Natural killer cell (primary cell): ENCODE results near the gene BRD7. TPM values are rescaled to one million over a fixed set of nuclear protein-coding genes. Genes with fewer than 3 reads are reported as not detected.

Experiments used
- ATAC-seq, 3 donors: fragments of 150-1000 bp in 2 of 3; fragments of 200-7000 bp in 1 of 3; cut with Tn5 transposase; 1 replicate in 1 of 3; 2 replicates in 2 of 3; pipeline ENCODE4 v1.10.0; 2021; ENCODE audit warnings: mild to moderate bottlenecking in 2 of 3, moderate library complexity in 2 of 3
- DNase-seq, 2 donors: peaks; one replicate each; pipeline versions ENCODE4 v3.0.0 to v3.0.0-alpha.2; 2013 to 2021; ENCODE audit warnings: mixed read lengths in 1 of 2
- H3K27ac ChIP-seq: one replicate; pipeline ENCODE4 v1.5.1; 2013; ENCODE audit warnings: mild to moderate bottlenecking, low read length
- H3K27me3 ChIP-seq: one replicate; pipeline ENCODE4 v1.6.1; 2013; ENCODE audit warnings: low read length; ENCODE audit not compliant: control insufficient read depth, insufficient read depth
- H3K36me3 ChIP-seq: one replicate; pipeline ENCODE4 v1.6.1; 2013; ENCODE audit warnings: low read length; ENCODE audit not compliant: control insufficient read depth, insufficient read depth
- H3K4me1 ChIP-seq: one replicate; pipeline ENCODE4 v1.6.1; 2013; ENCODE audit warnings: low read length; ENCODE audit not compliant: control insufficient read depth, insufficient read depth
- H3K4me3 ChIP-seq: one replicate; pipeline ENCODE4 v1.5.1; 2013; ENCODE audit warnings: low read length
- H3K9me3 ChIP-seq: one replicate; pipeline ENCODE4 v1.6.1; 2013; ENCODE audit warnings: low read length; ENCODE audit not compliant: control insufficient read depth, insufficient read depth
- H3K27ac Mint-ChIP-seq, 2 donors: one replicate each; pipeline ENCODE4 v1.8.0; 2022; ENCODE audit warnings: mild to moderate bottlenecking in 2 of 2, mixed read lengths in 2 of 2, moderate library complexity in 1 of 2
- H3K27me3 Mint-ChIP-seq, 2 donors: one replicate each; pipeline ENCODE4 v1.8.0; 2022; ENCODE audit warnings: low read depth in 2 of 2, mixed read lengths in 2 of 2
- H3K36me3 Mint-ChIP-seq: one replicate; pipeline ENCODE4 v1.8.0; 2022; ENCODE audit warnings: mixed read lengths
- H3K4me1 Mint-ChIP-seq, 2 donors: one replicate each; pipeline ENCODE4 v1.8.0; 2022; ENCODE audit warnings: mixed read lengths in 2 of 2
- H3K4me3 Mint-ChIP-seq: one replicate; pipeline ENCODE4 v1.8.0; 2022; ENCODE audit warnings: mild to moderate bottlenecking, moderate library complexity, mixed read lengths
- H3K9me3 Mint-ChIP-seq, 2 donors: one replicate each; pipeline ENCODE4 v1.8.0; 2022; ENCODE audit warnings: mixed read lengths in 2 of 2
- WGBS: methylation state at CpG from one replicate; pipeline ENCODE4 v1.1.7; 2013; ENCODE audit warnings: missing lambda C conversion rate; ENCODE audit not compliant: insufficient coverage; 5-methylcytosine and 5-hydroxymethylcytosine counted together
- intact Hi-C: fragments of 100-400 bp; cut with micrococcal nuclease; formaldehyde crosslinking; loops from one replicate; pipeline ENCODE4 v1.14.2; 2022
- total RNA-seq, 4 donors: library from RNA; stranded (reverse); fragments of 120-200 nt in 1 of 4; gene quantifications; one replicate each; pipeline versions ENCODE4 v1.2.3 to v1.2.4, GENCODE V29; 2013 to 2022
- TF ChIP-seq, protein P1 (sequence below): fragments of 200-600 bp; IDR thresholded peaks from one replicate; pipeline ENCODE4 v1.8.0; 2022; ENCODE audit warnings: antibody characterized with exemption

The BRD7 gene
- total RNA-seq, 3 donors from 2014 or later (not counting 1 experiment from before 2014, with no cell fraction given), result 89.2 to 118 (median 94.9) TPM

DNA sequence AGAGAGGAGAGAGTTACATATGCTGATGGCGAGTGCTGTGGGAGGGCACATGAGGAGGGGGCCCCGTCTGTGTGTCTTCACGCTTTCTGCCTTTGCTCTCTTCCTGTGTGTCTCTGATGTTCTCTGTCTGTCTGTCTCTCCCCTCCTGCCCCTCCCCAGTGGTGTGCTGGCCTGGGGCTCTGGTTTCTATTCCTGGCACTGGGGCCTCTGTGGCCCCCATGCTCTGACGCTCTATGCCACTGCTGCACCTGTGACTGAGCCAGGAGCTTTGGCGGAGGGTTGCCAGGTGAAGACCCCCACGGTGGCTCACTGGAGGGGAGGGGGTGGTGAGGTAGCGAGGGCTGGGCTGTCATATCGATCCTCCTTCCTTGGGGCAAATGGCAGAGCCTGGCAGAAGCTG is 24.6 kb upstream of the BRD7 start:
- no peaks in the 10 kb centered on the region for H3K9me3 Mint-ChIP-seq
- Histone ChIP-seq H3K4me1 (no peaks in the 10 kb centered on the region), H3K4me3 (no peak overlapping the region), H3K36me3 (no peaks in the 10 kb centered on the region), H3K27ac (no peak overlapping the region), H3K9me3 (no peaks in the 10 kb centered on the region), H3K27me3 (no peaks in the 10 kb centered on the region)
- no peaks in the 10 kb centered on the region for H3K36me3 Mint-ChIP-seq
- DNase-seq (no peak), ATAC-seq (no peak)
- TF ChIP-seq, protein P1, sequence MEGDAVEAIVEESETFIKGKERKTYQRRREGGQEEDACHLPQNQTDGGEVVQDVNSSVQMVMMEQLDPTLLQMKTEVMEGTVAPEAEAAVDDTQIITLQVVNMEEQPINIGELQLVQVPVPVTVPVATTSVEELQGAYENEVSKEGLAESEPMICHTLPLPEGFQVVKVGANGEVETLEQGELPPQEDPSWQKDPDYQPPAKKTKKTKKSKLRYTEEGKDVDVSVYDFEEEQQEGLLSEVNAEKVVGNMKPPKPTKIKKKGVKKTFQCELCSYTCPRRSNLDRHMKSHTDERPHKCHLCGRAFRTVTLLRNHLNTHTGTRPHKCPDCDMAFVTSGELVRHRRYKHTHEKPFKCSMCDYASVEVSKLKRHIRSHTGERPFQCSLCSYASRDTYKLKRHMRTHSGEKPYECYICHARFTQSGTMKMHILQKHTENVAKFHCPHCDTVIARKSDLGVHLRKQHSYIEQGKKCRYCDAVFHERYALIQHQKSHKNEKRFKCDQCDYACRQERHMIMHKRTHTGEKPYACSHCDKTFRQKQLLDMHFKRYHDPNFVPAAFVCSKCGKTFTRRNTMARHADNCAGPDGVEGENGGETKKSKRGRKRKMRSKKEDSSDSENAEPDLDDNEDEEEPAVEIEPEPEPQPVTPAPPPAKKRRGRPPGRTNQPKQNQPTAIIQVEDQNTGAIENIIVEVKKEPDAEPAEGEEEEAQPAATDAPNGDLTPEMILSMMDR, result no peak
- 52% methylated on average over 7 of the region's 8 CpGs for WGBS
- H3K27ac Mint-ChIP-seq, result peak overlapping the region in 1 of 2 donors; percentile 25
- H3K27me3 Mint-ChIP-seq, result peaks cover 0 to 8% of the 10 kb centered on the region in 2 donors
- peaks cover 5 to 7% of the 10 kb centered on the region in 2 donors for H3K4me1 Mint-ChIP-seq
- intact Hi-C loops, result no loop called here
- H3K4me3 Mint-ChIP-seq, result no peak overlapping the region

DNA sequence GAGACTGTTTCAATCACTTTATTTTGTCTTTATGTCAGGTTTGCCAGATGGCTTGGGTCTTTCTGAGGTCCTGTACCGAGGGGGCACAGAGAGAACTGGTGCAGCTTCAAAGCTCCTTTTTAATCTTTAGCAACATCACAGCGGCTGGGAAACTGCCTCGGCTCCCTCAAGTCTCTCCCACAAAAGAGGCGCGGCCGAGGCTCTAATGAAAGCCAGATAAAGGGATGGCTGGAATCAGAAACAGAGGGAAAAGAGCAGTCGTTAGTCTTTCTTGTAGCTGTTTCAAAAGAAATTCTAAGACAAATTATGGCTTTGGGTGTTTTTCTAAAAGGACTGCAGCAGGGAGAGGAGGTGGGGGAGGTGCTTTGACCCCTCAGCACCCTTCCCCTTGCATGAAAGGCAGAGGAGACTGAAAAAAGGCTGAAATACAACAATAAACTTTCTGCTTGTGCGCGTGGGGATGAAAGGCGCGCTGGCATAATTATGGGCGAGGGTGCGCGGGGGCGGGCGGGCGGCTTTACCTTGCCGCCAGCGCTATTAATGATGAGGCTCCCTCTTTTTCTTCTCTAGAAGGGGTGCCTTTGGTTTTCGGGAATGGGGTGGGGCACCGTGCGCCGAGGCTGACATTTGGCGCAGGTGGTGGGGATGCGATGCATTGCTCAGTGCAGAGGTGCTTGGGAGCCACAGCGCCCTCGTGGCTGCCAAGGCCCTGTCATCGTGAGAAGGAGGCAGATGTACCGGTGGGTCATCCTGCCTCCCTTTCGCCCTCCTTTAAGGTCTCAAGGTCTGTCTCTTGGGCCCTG is 22.3 kb upstream of the BRD7 start:
- Mint-ChIP-seq H3K4me3 (no peak overlapping the region), H3K4me1 (peaks cover 4% of the 10 kb centered on the region in 2 donors), H3K36me3 (no peaks in the 10 kb centered on the region), H3K9me3 (no peaks in the 10 kb centered on the region), H3K27ac (no peak overlapping the region), H3K27me3 (peaks cover 5 to 10% of the 10 kb centered on the region in 2 donors)
- Histone ChIP-seq H3K36me3 (no peaks in the 10 kb centered on the region), H3K9me3 (no peaks in the 10 kb centered on the region), H3K27ac (no peak overlapping the region), H3K4me1 (no peaks in the 10 kb centered on the region), H3K27me3 (no peaks in the 10 kb centered on the region), H3K4me3 (no peak overlapping the region)
- ATAC-seq, result no peak
- intact Hi-C loops, result no loop called here
- TF ChIP-seq, protein P1, result no peak
- DNase-seq, result no peak
- WGBS, result 88% methylated on average over 29 of the region's 30 CpGs

DNA sequence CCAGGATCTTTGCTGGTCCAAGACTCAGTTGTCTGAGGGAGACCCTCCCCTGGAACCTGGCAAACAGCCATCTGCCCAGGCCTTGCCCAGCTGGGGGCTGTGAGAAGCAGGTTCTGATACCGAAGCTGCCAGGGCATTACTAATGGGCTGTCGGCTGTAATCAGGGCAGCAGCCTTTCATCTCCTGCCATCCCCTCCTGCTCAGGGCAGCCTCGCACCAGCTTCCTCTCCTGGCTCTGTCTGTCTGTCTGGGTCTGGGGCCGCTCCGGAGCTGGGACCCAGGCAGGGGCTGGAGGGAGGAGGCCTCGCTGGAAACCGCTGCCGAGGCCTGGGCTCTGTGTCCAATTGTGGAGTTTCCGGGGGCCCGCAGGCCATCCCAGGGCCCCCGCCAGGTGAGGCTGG is 21.6 kb upstream of the BRD7 start:
- Histone ChIP-seq H3K4me3 (no peak overlapping the region), H3K36me3 (no peaks in the 10 kb centered on the region), H3K9me3 (no peaks in the 10 kb centered on the region), H3K27ac (no peak overlapping the region), H3K4me1 (no peaks in the 10 kb centered on the region), H3K27me3 (no peaks in the 10 kb centered on the region)
- H3K27me3 Mint-ChIP-seq, result peaks cover 5 to 12% of the 10 kb centered on the region in 2 donors
- DNase-seq, result no peak
- intact Hi-C loops, result no loop called here
- no peaks in the 10 kb centered on the region for H3K9me3 Mint-ChIP-seq
- TF ChIP-seq, protein P1, result no peak
- no peak overlapping the region for H3K4me3 Mint-ChIP-seq
- no peaks in the 10 kb centered on the region for H3K36me3 Mint-ChIP-seq
- H3K27ac Mint-ChIP-seq, result no peak overlapping the region
- no peak for ATAC-seq
- WGBS, result 91% methylated on average over 11 of the region's 11 CpGs
- H3K4me1 Mint-ChIP-seq, result no peaks in the 10 kb centered on the region

DNA sequence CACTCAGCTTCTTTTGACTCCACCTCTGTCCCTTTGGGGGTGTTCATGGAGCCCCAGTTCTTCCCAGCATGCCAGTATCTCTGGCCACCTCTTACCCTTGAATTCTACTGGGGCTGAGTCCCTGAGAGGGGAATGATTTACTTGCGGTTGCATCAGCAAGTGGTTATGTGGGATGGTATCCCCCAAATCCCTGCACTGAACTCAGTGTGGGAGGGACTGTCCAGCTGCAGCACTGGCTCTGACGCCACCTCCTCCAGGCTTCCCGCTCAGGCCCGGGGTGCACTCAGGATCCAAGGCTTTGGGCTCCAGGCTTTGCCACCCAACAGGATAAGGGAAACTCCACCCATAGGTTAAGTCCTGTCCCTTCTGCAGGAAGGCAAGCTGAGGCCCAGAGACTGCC is 21.1 kb upstream of the BRD7 start:
- no peaks in the 10 kb centered on the region for H3K4me1 Mint-ChIP-seq
- H3K4me3 Mint-ChIP-seq, result no peak overlapping the region
- intact Hi-C loops, result no loop called here
- WGBS, result 96% methylated on average over 4 of the region's 4 CpGs
- Histone ChIP-seq H3K36me3 (no peaks in the 10 kb centered on the region), H3K4me3 (no peak overlapping the region), H3K27ac (no peak overlapping the region), H3K27me3 (no peaks in the 10 kb centered on the region), H3K4me1 (no peaks in the 10 kb centered on the region), H3K9me3 (no peaks in the 10 kb centered on the region)
- DNase-seq (no peak), ATAC-seq (no peak)
- H3K27ac Mint-ChIP-seq, result no peak overlapping the region
- peaks cover 5 to 12% of the 10 kb centered on the region in 2 donors for H3K27me3 Mint-ChIP-seq
- TF ChIP-seq, protein P1, result no peak
- H3K36me3 Mint-ChIP-seq, result no peaks in the 10 kb centered on the region
- H3K9me3 Mint-ChIP-seq, result no peaks in the 10 kb centered on the region
